Activated naive CD4-positive, alpha-beta T cell treated with anti-CD3 and anti-CD28 coated beads for 36 hours (primary cell): ENCODE results near the gene MEIKIN. TPM values are rescaled to one million over a fixed set of nuclear protein-coding genes. Genes with fewer than 3 reads are reported as not detected.
"Not testable (repeated sequence)": the region's sequence is repeated elsewhere in the genome, so short reads cannot be mapped to it uniquely, and the experiment has no call there.

Experiments
- CTCF ChIA-PET: fragments of 350-600 bp; sonication (Branson Sonifier 250); formaldehyde crosslinking; loops from one replicate; lab custom pipeline; 2021; ENCODE audit warnings: antibody characterized with exemption; lab: Charles Lee
- DNase-seq: peaks from one replicate; pipeline ENCODE4 v3.0.0-alpha.2; 2020
- H3K27ac Mint-ChIP-seq: one replicate; pipeline ENCODE4 v1.8.0; 2021; ENCODE audit warnings: mild to moderate bottlenecking, mixed read lengths
- H3K27me3 Mint-ChIP-seq: one replicate; pipeline ENCODE4 v1.8.0; 2021; ENCODE audit warnings: low read depth, mixed read lengths
- H3K36me3 Mint-ChIP-seq: one replicate; pipeline ENCODE4 v1.8.0; 2021; ENCODE audit warnings: low read depth, mixed read lengths
- H3K4me1 Mint-ChIP-seq: one replicate; pipeline ENCODE4 v1.8.0; 2021; ENCODE audit warnings: low read depth, mixed read lengths
- H3K4me3 Mint-ChIP-seq: one replicate; pipeline ENCODE4 v1.8.0; 2021; ENCODE audit warnings: mild to moderate bottlenecking, moderate library complexity, mixed read lengths
- H3K9me3 Mint-ChIP-seq: one replicate; pipeline ENCODE4 v1.8.0; 2021; ENCODE audit warnings: mixed read lengths
- intact Hi-C: fragments of 100-400 bp; cut with micrococcal nuclease; formaldehyde crosslinking; loops from one replicate; pipeline ENCODE4 v1.15.1; 2023
- total RNA-seq, 2 experiments: library from RNA; stranded (reverse); gene quantifications; one replicate each; pipeline ENCODE4 v1.2.3, GENCODE V29; 2021

MEIKIN gene
- total RNA-seq, 2 experiments from 2014 or later, result 1.4 to 1.9 TPM

GRCh38 chr5:131790550-131790949 is 154.9 kb downstream of the MEIKIN start:
- no peak overlapping the region for H3K27ac Mint-ChIP-seq
- peaks cover 3% of the 10 kb centered on the region for H3K36me3 Mint-ChIP-seq
- intact Hi-C loops, result loop anchor here (10.0 kb wide), 3 partner anchors 326 to 704 kb away; partner anchors contain the start of gene IRF1
- DNase-seq, result no peak
- no peak overlapping the region for H3K4me3 Mint-ChIP-seq
- CTCF ChIA-PET, result interaction anchor here (0.6 to 0.7 kb wide), 2 partner anchors 159 to 201 kb away, joined by 3 to 4 read pairs; no protein-coding TSS in a partner anchor
- H3K9me3 Mint-ChIP-seq, result no peaks in the 10 kb centered on the region
- H3K27me3 Mint-ChIP-seq, result no peaks in the 10 kb centered on the region
- H3K4me1 Mint-ChIP-seq, result peaks cover 51% of the 10 kb centered on the region

- intact Hi-C loops, result loop anchor here (10.0 kb wide), 3 partner anchors 325 to 705 kb away; partner anchors contain the start of gene IRF1
- no peak overlapping the region for H3K4me3 Mint-ChIP-seq
- no peaks in the 10 kb centered on the region for H3K27me3 Mint-ChIP-seq
- H3K4me1 Mint-ChIP-seq, result peaks cover 44% of the 10 kb centered on the region
- CTCF ChIA-PET, result no interaction called here
- H3K27ac Mint-ChIP-seq, result no peak overlapping the region
- H3K9me3 Mint-ChIP-seq, result no peaks in the 10 kb centered on the region
- no peak for DNase-seq
- peaks cover 3% of the 10 kb centered on the region for H3K36me3 Mint-ChIP-seq
These were observed 155.7 kb downstream of the MEIKIN start for GRCh38 chr5:131789765-131790164.

GRCh38 chr5:131787736-131788135 is 157.7 kb downstream of the MEIKIN start:
- intact Hi-C loops, result no loop called here
- CTCF ChIA-PET, result interaction anchor here (0.9 to 1.4 kb wide), 2 partner anchors 77 to 198 kb away, joined by 3 read pairs; no protein-coding TSS in a partner anchor
- Mint-ChIP-seq H3K9me3 (no peaks in the 10 kb centered on the region), H3K4me1 (peaks cover 37% of the 10 kb centered on the region), H3K36me3 (peaks cover 4% of the 10 kb centered on the region), H3K27ac (no peak overlapping the region), H3K27me3 (no peaks in the 10 kb centered on the region), H3K4me3 (no peak overlapping the region)
- DNase-seq, result no peak

- CTCF ChIA-PET, result interaction anchor here (1.2 to 1.4 kb wide), 2 partner anchors 76 to 198 kb away, joined by 3 to 6 read pairs; no protein-coding TSS in a partner anchor
- H3K4me1 Mint-ChIP-seq, result peaks cover 35% of the 10 kb centered on the region
- intact Hi-C loops, result no loop called here
- DNase-seq, result no peak
- no peaks in the 10 kb centered on the region for H3K27me3 Mint-ChIP-seq
- H3K27ac Mint-ChIP-seq, result no peak overlapping the region
- H3K4me3 Mint-ChIP-seq, result no peak overlapping the region
- H3K9me3 Mint-ChIP-seq, result no peaks in the 10 kb centered on the region
- peaks cover 6% of the 10 kb centered on the region for H3K36me3 Mint-ChIP-seq
These were observed 158.4 kb downstream of the MEIKIN start for GRCh38 chr5:131786900-131787692.

GRCh38 chr5:131786036-131786435 is 159.4 kb downstream of the MEIKIN start:
- no peak for DNase-seq
- Mint-ChIP-seq H3K9me3 (no peaks in the 10 kb centered on the region), H3K36me3 (peaks cover 8% of the 10 kb centered on the region), H3K27me3 (no peaks in the 10 kb centered on the region), H3K4me3 (no peak overlapping the region), H3K27ac (no peak overlapping the region), H3K4me1 (peaks cover 32% of the 10 kb centered on the region)
- CTCF ChIA-PET, result interaction anchor here (1.2 kb wide), 1 partner anchor 197 kb away, joined by 6 read pairs; no protein-coding TSS in a partner anchor
- intact Hi-C loops, result no loop called here

GRCh38 chr5:131783874-131784273 is 161.6 kb downstream of the MEIKIN start:
- H3K9me3 Mint-ChIP-seq, result no peaks in the 10 kb centered on the region
- CTCF ChIA-PET, result no interaction called here

GRCh38 chr5:131783357-131783756 is 162.1 kb downstream of the MEIKIN start:
- DNase-seq, result no peak
- H3K4me3 Mint-ChIP-seq, result no peak overlapping the region
- no peaks in the 10 kb centered on the region for H3K27me3 Mint-ChIP-seq
- H3K4me1 Mint-ChIP-seq, result peaks cover 26% of the 10 kb centered on the region
- intact Hi-C loops, result no loop called here
- no peak overlapping the region for H3K27ac Mint-ChIP-seq
- CTCF ChIA-PET, result no interaction called here
- H3K9me3 Mint-ChIP-seq, result no peaks in the 10 kb centered on the region
- H3K36me3 Mint-ChIP-seq, result peaks cover 5% of the 10 kb centered on the region

More at GRCh38 chr5:131783874-131784273, 161.6 kb downstream of the MEIKIN start:
- no peak for DNase-seq
- Mint-ChIP-seq H3K27ac (no peak overlapping the region), H3K36me3 (peaks cover 5% of the 10 kb centered on the region), H3K4me3 (no peak overlapping the region), H3K4me1 (peaks cover 26% of the 10 kb centered on the region), H3K27me3 (no peaks in the 10 kb centered on the region)
- intact Hi-C loops, result no loop called here

- intact Hi-C loops, result no loop called here
- DNase-seq, result no peak
- Mint-ChIP-seq H3K27ac (no peak overlapping the region), H3K9me3 (peaks cover 2% of the 10 kb centered on the region), H3K4me3 (no peak overlapping the region), H3K4me1 (peaks cover 26% of the 10 kb centered on the region), H3K36me3 (peaks cover 5% of the 10 kb centered on the region), H3K27me3 (no peaks in the 10 kb centered on the region)
- CTCF ChIA-PET, result no interaction called here
These were observed 162.7 kb downstream of the MEIKIN start for GRCh38 chr5:131782717-131783116.

GRCh38 chr5:131778141-131778540 is 167.3 kb downstream of the MEIKIN start:
- H3K36me3 Mint-ChIP-seq, DNase-seq, H3K27ac Mint-ChIP-seq, H3K9me3 Mint-ChIP-seq, H3K27me3 Mint-ChIP-seq, H3K4me3 Mint-ChIP-seq, intact Hi-C loops, CTCF ChIA-PET: not testable (repeated sequence)
- peaks cover 25% of the 10 kb centered on the region for H3K4me1 Mint-ChIP-seq

- Mint-ChIP-seq H3K27ac (no peak overlapping the region), H3K4me1 (peaks cover 23% of the 10 kb centered on the region)
- CTCF ChIA-PET, result no interaction called here
These were observed 169.0 kb downstream of the MEIKIN start for GRCh38 chr5:131776450-131776849.

GRCh38 chr5:131774652-131775367 is 170.7 kb downstream of the MEIKIN start:
- no peak overlapping the region for H3K27ac Mint-ChIP-seq
- peaks cover 2% of the 10 kb centered on the region for H3K9me3 Mint-ChIP-seq

More at GRCh38 chr5:131776450-131776849, 169.0 kb downstream of the MEIKIN start:
- Mint-ChIP-seq H3K4me3 (no peak overlapping the region), H3K27me3 (no peaks in the 10 kb centered on the region), H3K36me3 (peaks cover under 1% of the 10 kb centered on the region), H3K9me3 (peaks cover 2% of the 10 kb centered on the region)
- no peak for DNase-seq
- intact Hi-C loops, result no loop called here

GRCh38 chr5:131773805-131774204 is 171.7 kb downstream of the MEIKIN start:
- CTCF ChIA-PET, result interaction anchor here (1.2 kb wide), 1 partner anchor 289 kb away, joined by 3 read pairs; no protein-coding TSS in a partner anchor
- Mint-ChIP-seq H3K4me3 (no peak overlapping the region), H3K27ac (no peak overlapping the region), H3K4me1 (peaks cover 23% of the 10 kb centered on the region), H3K27me3 (no peaks in the 10 kb centered on the region), H3K36me3 (no peaks in the 10 kb centered on the region), H3K9me3 (peaks cover 2% of the 10 kb centered on the region)
- intact Hi-C loops, result no loop called here
- no peak for DNase-seq

More at GRCh38 chr5:131774652-131775367, 170.7 kb downstream of the MEIKIN start:
- Mint-ChIP-seq H3K4me3 (no peak overlapping the region), H3K27me3 (no peaks in the 10 kb centered on the region), H3K36me3 (no peaks in the 10 kb centered on the region), H3K4me1 (peaks cover 20% of the 10 kb centered on the region)
- CTCF ChIA-PET, result interaction anchor here (1.2 kb wide), 1 partner anchor 288 kb away, joined by 3 read pairs; no protein-coding TSS in a partner anchor
- intact Hi-C loops, result no loop called here
- DNase-seq, result no peak
